Suppressor macrophage (primary cell): ENCODE results near the gene ODC1.
"Not testable (repeated sequence)": the region's sequence is repeated elsewhere in the genome, so short reads cannot be mapped to it uniquely, and the experiment has no call there.

ENCODE experiments used
- DNase-seq, 4 experiments: peaks; one replicate each; pipeline ENCODE4 v3.0.0-alpha.2; 2020 to 2022

Gene ODC1

GRCh38 chr2:10452956-10453904 is 5.1 kb upstream of the ODC1 start:
- no peak for DNase-seq

DNA sequence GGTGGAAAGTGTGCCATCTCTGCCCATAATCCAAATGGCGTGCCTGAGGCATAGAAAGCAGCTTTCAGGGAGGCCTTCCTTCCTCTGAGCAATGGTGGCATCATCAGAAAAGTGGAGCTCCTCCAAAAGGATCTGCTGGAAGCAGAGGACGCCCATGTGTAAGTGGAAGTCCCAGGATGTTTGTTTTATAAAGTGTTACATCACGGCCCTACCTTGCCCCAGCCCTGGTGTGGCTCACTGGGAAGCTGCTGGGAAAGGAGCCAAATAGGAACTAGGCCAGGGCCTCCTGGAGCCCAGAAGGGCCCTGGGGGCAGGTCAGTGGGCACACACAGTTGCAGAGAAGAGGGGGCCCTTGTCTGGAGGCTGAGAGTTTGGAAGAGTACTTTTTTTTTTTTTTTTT is 4.2 kb upstream of the ODC1 start:
- DNase-seq: no peak

GRCh38 chr2:10451819-10452218 is 3.7 kb upstream of the ODC1 start:
- DNase-seq: no peak

- DNase-seq: no peak
Observed at GRCh38 chr2:10449838-10450691, 1.9 kb upstream of the ODC1 start.

DNA sequence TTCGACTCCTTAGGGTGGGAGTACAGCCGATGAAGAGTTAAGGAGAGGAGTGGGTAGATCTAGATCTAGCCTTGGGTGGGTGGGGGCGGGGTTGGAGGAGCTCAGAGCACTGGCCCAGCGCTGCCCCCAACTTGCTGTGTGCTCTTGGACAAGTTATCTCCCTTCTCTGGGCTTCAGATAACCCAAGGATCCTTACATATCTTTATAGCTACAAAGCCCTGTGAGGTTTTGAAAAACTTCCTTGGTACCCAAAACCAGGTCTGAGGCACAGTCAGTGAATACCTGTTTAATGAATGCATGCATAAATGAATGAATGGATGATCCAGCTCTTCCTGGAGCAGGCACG is 1.3 kb upstream of the ODC1 start:
- DNase-seq: no peak

DNA sequence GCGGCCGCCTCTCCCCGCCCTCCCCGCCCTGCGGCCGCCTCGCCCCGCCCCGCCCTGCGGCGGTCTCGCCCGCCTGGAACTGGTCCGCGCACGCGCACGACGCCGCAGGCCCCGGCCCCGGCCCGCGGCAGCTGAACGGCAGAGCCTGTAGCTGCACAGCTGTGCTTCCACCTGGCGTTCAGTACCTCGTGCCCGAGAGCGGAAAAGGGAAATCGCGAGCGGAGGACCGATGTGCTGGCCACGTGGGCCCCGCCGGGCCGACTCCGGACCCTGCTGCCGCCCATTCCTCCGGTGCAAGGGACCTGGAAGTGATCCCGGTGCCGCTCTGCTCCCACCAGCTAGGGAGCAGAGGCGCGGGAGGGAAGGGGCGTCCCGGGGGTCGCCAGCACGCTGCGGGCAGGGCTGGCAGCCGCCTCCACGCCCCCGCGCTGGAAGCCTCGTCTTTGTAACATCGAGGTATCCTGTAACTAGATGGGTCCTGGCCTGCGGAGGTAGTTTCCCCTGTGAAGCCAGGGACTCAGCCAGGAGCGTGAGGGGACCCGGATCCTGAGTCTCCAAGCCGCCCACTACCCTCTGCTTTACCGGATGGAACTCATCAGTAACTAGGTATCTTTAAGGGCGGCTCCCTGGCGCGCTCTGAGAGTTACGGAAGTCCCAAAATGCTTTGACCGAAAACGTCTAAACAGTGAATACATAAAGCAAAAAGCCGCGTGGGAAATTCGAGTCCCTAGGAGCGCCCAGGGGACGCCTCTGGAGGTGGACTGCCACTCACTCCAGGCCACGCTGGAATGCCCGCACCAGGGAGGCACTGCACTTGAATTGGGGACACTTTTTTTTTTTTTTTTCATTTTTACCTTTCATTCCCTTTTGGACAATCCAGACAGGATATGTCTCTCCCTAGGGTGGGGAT is 704 bp upstream of the ODC1 start:
- peak; percentile 59 to 98 (median 80) for DNase-seq

DNA sequence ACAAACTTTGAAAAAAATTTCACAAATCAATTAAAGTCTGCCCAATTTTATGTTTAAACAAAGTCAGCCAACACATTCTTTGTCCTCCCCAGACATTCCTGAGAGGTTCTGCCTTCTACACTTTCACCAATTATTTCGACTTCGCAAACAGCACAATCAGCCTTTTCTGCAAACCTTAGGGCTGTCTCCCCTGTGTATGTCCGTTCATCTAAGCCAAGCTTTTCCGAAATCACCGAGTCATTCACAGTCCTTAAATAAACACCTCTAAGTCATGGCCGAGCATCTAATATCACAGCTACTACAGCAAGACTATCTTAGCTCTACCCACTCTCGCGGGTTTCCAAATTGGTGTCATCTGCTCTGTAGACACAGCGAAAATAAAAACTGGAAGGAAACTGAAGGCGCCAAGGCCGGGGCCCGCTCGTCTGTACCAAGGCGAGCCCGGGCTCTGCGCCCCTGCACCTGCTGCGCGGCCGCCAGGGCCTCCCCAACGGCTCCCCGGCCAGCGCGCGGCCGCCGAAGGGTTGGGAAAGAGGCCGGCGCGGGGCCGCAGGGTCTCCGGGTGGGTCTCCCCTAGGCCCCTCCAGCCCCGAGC is 730 bp downstream of the ODC1 start:
- peak; percentile 71 to 83 (median 80) for DNase-seq

DNA sequence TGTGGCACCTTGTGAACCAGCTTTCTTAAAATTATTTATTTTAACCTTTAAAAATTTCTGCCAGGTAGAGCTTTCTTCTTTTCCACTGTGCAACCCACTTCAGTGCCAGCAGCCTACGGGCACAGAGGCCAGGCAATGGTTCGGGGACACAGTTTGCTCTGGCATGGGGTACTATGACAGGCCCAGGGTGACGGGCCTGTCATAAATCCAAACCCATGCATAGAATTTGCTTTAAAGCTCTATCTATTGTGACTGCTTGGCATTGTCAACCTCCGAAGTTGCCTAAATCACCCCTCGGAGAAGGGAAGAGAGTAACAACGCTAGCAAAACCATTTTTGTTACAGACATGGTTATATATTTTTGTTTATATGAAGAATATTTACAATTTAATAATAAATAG is 1.5 kb downstream of the ODC1 start:
- no peak for DNase-seq

DNA sequence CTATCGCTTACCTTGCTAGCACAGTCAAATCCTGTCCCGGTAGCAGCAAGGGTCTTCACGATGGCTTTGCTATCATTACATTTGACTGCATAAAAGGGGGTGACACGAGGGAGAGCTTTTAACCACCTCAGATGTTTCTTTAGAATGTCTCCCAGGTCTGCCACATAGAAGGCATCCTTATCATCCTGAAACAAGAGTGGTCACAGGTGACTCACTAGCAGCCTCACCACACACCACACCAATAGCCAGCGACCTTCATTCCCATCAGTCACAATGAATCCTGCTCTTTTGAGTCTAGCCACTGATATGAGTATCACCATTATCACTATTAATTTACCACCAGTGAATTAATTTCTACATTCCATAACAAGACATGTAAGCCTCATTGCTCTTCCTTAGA is 3.7 kb downstream of the ODC1 start:
- DNase-seq: no peak

DNA sequence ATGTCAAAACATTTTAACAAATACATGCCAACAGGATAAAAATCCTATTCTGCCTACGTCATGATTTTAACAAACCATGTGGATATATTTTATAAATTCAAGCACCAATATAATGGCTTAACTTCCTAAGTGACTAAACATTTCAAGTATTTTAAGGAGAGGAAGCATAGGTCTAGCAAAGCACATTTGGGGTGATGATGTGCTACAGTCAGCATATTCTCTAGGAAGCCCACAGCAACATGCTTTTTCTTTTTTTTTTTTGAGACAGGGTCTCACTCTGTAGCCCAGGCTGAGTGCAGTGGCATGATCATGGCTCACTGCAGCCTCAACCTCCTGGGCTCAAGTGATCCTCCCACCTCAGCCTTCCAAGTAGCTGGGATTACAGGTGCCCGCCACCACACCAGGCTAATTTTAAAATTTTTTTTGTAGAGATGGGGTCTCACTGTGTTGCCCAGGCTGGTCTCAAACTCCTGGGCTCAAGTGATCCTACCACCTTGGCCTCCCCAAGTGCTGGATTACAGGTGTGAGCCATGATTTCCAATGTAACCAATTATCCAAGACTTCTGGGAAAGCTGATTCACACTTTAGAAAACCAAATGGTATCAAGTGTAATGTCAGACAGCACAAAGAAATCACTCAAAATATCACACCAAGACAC is 5.5 kb downstream of the ODC1 start:
- DNase-seq: not testable (repeated sequence)

DNA sequence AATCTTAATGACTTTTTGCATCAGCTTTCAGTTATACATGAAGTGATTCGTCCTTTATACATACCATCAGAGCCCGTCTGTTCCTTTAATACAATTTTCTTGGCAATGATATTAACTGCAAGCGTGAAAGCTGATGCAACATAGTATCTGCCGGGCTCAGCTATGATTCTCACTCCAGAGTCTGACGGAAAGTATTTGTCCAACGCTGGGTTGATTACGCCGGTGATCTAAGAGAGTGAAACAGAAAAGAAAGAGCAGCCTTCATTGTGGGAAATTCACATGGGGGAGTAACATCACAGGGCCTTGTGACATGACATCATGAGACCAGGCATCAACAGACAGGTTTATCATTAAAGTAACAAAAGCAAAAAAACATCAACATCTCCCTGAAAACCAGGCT is 6.2 kb downstream of the ODC1 start:
- no peak for DNase-seq

GRCh38 chr2:10440736-10441135 is 7.4 kb downstream of the ODC1 start:
- DNase-seq: no peak

- no peak for DNase-seq
Observed at GRCh38 chr2:10439971-10440370, 8.2 kb downstream of the ODC1 start.

- no peak for DNase-seq
Observed at GRCh38 chr2:10439185-10439879, 8.8 kb downstream of the ODC1 start.

- DNase-seq: no peak
Observed at GRCh38 chr2:10438688-10439087, 9.4 kb downstream of the ODC1 start.

DNA sequence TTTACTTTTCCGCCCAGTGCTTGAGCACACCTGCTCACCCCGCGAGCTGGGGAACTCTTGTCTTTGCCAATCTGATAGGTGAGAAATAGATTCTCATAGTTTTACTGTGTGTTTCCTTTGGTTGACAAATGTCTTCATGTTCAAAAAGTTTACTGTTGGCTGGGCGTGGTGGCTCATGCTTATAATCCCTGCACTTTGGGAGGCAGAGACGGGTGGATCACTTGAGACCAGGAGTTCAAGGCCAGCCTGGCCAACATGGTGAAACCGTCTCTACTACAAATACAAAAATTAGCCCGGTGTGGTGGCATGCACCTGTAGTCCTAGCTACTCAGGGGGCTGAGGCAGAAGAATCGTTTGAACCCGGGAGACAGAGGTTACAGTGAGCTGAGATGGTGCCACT is 10.3 kb downstream of the ODC1 start:
- no peak for DNase-seq

DNA sequence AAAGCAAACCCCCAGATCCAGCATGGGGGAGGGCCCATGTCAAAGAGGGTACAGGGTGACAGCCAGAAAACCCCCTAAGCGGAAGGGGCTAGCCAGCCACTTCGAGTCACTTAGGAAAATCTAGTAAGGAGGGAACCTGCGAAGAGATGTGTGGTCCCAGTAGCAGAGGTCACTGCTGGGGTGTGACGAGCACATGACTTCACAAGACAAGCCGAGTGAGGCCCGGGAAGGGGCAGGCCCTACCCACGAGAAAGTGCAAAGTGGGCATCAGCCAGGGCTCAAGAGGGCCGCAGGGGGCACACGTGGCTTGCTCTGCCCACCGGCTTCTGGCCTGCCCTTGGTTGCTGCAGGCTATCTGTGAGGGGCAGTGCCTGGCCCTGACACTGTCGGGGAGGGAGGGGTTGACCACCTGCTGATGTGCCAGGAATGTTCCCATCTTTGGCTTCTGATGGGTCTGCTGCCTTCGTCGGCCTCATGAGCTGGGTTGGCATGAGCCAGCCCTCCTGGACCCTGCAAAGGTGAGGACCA is 11.5 kb downstream of the ODC1 start:
- DNase-seq: no peak

GRCh38 chr2:10435820-10436204 is 12.3 kb downstream of the ODC1 start:
- DNase-seq: no peak

GRCh38 chr2:10434886-10435819 is 13.0 kb downstream of the ODC1 start:
- peak; percentile 79 to 92 (median 88) for DNase-seq
